ENCODE measurements around the gene ABCA7. TPM values are rescaled to one million over a fixed set of nuclear protein-coding genes. Genes with fewer than 3 reads are reported as not detected.

ABCA7 gene
- total RNA-seq = 19.9 TPM
- long read RNA-seq, partial matches to known transcripts = 39 of 47 reads
- long read RNA-seq, other reads (novel, unspliced or antisense) = 8 of 47 reads

DNA sequence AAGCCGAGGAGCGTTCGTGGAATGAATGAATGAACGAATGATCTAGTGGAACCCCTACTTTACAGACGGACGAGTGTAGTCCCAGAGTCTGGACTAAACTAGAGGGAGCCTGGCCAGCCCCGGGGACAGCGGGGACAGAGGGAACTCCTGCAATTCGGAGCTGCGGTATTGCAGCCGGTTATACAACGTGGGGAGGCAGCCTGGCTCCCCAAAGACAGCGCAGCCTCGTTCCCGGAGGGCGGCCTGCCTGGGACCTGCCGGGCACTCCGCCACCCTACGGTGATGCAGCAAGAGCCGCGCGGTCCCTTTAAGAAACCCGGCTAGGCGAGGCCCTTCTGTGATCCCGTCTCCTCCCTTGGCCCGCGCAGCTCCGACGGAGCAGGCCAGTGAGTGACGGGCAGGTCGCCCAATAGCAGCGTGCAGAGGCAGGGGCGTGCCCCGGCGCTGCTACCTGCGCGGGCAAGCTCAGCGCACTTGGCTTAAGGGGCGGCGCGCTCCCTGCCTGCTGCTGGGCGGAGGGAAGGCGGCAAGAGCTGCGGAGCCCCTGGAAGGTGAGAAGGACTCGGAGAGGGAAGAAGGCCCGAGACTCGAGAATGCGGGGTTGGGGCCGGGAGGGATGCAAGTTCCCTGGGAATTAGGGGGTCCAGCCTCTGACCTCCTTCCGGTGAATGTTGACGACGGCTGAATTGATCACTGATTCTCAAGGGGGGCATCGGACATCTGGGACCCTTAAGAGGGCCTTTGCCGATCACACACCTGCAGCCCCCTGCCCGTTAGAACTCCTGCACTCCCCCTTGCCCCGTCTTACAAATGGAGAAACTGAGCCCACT is at the start of gene ABCA7:
ABCA7 (plus strand) TSS at position 462 of the 830 bp plus-strand sequence. CDS start 1,255 bp downstream, outside the sequence.
- DNase-seq (ENCODE audit: low spot score) = peak; percentile 99

GRCh38 chr19:990119-990571 is 49.8 kb upstream of the ABCA7 start:
- no peak for DNase-seq (ENCODE audit: low spot score)

DNA sequence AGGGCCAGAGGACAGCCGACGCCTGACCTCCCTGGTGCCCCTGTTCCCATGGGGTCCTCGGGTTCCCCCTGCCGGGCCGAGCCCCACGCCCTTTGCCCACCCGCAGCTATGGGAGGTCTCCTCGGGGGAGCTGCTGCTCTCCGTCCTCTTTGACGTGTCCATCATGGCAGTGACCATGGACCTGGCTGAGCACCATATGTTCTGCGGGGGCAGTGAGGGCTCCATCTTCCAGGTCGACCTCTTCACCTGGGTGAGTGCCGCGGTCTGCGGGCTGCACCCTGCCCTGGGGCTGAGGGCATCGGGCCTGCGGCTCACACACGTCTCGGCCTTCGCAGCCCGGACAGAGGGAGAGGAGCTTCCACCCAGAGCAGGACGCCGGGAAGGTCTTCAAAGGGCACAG is 49.2 kb upstream of the ABCA7 start:
- no peak for DNase-seq (ENCODE audit: low spot score)

DNA sequence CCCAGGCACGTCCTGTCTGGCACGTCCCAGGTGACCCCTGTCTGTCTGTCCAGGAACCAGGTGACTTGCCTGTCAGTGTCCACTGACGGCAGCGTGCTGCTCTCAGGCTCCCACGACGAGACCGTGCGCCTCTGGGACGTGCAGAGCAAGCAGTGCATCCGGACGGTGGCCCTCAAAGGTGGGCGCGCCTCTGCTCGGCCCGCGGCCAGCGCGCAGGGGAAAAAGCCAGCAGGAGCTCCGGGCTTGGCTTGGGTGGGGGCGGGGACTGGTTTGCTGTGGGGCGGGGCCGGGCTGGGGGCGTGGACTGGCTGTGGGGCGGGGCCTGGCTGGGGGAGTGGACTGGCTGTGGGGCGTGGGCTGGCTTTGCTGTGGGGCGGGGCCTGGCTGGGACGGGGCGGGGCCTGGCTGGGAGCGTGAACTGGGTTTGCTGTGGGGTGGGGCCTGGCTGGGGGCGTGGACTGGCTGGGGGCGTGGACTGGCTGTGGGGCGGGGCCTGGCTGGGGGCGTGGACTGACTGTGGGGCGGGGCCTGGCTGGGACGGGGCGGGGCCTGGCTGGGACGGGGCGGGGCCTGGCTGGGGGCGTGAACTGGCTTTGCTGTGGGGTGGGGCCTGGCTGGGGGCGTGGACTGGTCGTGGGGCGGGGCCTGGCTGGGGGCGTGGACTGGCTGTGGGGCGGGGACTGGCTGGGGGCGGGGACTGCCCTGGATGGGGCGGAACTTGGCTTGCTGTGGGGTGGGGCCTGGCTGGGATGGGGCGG is 48.6 kb upstream of the ABCA7 start:
- DNase-seq (ENCODE audit: low spot score) = no peak

- no peak for DNase-seq (ENCODE audit: low spot score)
These were observed 47.8 kb upstream of the ABCA7 start for GRCh38 chr19:991932-992669.

DNA sequence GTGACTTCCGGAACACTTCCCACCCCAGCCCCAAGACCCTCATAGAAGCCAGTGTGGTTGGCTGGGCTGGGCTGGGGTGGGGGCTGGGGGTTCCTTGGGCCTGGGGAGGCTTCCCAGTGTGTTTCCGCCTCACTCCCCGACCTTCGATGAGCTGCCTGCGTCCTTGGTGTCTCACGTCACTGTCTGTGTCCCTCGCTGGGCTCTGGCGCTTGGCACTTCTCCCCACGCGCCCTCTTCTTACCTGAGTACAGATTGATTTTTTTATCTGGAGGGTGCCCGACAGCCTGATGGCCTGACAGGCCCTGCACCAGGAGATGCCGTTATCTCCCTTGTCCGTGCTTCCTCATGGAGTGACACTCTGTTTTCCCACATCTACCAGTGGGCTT is 47.2 kb upstream of the ABCA7 start:
- no peak for DNase-seq (ENCODE audit: low spot score)

DNA sequence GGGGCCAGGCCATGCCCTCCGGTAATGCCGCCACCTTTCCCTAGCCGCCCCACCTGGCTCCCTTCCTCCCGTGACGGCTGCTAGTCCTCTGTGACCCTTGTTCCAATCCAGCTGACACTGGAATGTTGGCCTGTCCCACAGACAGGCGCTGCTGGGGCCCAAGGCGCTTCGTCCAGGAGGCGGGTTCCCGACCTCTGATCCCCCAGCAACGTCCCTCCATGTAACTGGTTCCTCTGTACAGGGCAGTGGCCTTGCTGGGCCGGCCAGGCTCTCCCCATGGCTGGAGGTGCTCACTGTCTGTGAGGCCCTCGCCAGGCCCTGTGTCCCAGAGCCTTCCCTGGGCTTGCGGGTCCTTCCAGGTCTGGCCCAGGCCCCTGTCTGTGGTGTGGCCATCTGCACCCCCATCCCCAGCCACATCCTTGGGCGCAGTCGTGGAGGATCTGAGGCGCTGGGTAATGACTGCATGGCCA is 46.5 kb upstream of the ABCA7 start:
- DNase-seq (ENCODE audit: low spot score) = no peak

DNA sequence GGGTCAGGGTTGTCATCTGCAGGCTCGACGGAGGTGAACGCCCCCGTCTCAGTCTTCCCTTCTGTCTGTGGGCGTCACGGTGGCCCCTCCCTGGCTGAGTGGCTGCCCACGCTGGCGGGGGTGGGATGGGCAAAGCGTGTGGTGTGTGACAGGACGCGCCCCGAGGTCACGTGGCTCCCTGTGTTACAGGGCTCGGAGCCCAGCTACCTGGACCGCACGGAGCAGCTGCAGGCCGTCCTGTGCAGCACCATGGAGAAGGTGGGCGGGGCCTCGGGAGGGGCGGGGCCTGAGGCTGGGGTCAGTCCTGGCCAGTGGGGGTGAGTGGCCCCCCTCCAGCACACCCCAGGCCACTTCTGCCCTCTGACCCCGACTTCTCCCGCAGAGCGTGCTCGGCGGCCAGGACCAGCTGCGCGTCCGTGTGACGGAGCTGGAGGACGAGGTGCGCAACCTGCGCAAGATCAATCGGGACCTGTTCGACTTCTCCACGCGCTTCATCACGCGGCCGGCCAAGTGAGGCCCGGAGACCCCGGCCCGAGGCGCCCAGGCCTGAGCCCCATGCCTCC is 46.0 kb upstream of the ABCA7 start:
- no peak for DNase-seq (ENCODE audit: low spot score)

DNA sequence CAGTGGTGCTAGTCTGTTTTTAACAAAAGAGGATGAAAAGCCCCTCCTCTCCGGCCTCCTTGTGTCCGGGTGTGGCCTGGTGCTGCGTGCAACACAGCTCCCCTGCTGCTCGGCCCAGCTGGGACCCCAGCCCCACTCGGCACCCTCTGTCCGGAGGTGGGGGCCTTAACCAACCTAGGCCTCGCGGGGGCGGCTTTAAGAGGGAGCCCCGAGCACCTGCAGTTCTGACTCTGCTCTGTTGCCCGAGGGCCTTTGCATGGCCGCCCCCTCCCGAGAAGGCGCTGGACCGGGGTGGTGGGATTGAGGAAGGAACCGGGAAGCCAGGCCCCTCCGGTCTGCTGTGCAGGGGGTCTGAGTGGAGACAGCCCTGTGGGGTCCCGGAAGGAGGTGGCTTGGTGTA is 45.4 kb upstream of the ABCA7 start:
- DNase-seq (ENCODE audit: low spot score) = no peak

DNA sequence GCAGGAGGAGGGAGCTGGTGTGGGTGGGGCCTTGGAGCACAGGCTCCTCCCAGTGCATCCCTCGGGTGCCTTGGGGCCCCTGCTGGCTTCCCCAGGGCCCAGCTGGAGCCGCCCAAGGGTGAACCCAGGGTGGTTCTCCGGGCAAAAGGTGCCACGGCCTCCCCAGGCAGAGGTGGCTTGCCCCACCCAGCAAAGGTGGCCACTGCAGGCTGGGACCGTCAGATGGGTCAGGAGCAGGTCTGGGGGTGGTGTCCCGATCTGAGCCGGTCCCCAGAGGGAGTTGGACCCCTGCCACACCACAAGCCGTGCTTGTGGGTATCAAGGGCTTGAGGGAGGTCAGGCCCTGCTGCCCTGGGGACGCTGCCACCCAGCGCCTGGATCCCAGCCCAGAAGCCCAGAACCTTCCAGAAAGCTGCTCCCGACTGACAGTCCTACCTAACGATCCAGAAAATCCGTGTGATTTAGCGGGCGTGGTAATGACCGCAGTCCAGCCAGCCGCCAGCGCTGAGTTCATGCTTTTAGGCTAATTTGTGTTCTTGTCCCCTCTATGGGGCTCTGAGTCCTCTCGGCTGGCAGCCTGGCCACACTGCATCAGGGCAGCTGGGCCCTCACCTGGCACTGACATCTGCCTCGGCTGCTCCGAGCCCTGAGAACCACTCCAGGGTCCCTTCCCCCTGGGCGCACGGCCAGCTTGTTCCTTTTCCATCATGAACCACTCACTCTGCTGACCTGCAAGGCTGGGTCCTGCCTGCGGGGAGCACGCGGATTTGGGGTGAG is 44.7 kb upstream of the ABCA7 start:
- DNase-seq (ENCODE audit: low spot score) = no peak

GRCh38 chr19:996051-996838 is 43.7 kb upstream of the ABCA7 start:
- DNase-seq (ENCODE audit: low spot score) = no peak

DNA sequence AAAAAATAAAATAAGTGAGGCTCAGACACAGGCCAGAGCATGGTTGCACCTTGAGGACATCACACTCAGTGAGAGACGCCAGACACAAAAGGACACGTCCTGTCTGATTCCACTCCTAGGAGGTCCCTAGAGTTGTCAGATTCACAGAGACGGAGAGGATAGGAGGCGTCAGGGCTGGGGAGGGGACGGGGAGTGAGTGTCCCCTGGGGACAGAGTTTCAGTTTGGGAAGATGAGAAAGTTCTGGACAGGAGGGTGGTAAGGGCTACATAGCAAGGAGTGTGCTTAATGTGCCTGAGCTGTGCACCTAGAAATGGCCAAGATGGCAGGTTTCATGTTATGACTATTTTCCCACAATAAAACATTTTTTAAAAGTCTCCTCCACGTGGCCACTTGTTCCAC is 41.8 kb upstream of the ABCA7 start:
- DNase-seq (ENCODE audit: low spot score) = no peak

GRCh38 chr19:999379-999719 is 40.6 kb upstream of the ABCA7 start:
- DNase-seq (ENCODE audit: low spot score) = no peak

DNA sequence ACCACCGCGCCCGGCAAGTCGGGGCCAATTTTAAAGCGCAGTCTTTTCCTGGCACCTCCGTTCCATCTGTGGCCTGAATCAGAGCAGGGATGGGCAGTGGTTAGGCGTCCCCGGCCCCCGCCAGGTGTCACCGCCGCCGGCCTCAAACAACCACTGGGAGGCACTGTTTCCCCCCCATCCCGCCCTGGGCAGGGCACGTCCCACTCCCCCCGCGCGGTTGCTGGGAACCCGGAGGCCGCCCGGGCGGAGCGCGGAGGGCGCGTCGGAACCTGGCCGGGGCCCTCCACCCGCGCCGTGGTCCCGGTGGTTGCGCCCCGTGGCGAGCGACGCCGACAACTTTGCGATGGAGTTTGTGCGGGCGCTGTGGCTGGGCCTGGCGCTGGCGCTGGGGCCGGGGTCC is 39.8 kb upstream of the ABCA7 start, which contains the start of gene GRIN3B:
GRIN3B (plus strand) TSS at position 325 of the 400 bp plus-strand sequence; CDS start at position 344, 19 bp downstream.
- DNase-seq (ENCODE audit: low spot score) = no peak

DNA sequence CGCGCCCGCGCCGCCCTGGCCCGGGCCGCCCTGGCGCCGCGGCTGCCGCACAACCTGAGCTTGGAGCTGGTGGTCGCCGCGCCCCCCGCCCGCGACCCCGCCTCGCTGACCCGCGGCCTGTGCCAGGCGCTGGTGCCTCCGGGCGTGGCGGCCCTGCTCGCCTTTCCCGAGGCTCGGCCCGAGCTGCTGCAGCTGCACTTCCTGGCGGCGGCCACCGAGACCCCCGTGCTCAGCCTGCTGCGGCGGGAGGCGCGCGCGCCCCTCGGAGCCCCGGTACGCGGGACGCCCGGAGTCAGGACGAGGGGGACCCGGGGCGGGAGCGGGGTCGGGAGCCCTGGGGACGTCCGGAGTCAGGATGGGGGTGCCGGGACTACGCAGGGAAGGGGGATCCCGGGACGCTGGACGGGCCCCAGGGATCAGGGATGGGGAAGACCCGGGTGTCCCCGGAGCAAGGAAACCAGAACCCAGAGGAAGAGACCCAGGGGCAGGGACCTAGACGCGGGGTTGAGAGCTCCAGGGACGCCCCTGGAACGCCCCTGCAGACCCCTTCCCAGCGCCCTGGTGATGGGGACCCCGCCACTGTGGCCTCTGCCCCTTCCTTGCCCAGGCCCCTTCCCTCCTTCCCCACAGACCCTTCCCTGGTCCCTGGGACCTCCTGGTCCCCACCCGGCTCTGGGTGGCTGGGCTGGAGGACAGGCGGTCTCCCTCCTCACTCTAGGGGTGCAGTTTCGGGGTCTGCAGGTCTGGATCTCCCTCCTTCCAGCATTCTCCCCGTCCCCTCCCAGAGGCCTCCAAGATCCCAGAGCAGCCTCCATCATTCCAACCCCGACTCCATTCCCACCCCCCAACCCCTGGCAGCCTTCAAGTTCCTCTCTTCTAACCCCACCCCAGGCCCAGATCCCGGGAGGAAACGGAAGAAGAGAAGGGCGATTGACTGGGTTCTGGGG is 39.0 kb upstream of the ABCA7 start:
- no peak for DNase-seq (ENCODE audit: low spot score)

DNA sequence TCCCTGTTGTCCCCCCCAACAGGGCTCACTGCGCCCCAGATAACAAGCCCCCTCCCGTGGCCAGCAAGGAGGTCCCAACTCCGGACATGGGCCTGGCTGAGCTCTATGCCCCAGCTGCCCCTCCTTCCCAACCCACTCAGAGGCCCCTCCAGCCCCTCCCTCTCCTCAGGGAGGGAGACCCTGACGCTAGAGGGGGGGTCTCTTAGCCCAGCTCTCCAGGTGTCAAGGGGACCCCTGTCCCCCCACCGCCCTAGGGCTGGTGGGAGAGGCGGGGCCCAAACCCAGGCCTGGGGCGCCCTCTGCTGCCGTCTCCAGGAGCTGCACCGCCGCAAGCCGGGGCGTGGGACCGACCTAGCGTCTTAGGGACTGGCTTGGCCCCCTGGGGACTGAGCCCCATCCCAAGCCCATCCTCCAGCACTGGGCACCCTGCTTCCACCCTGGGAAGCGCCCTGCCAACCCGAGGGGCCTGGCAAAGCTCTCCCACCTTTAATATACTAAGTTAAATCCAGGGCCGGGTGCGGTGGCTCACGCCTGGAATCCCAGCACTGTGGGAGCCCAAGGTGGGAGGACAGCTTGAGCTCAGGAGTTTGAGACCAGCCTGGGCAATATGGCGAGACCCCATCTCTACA is 38.3 kb upstream of the ABCA7 start:
- DNase-seq (ENCODE audit: low spot score) = no peak

GRCh38 chr19:1002600-1002999 is 37.3 kb upstream of the ABCA7 start:
- DNase-seq (ENCODE audit: low spot score) = no peak

GRCh38 chr19:1003283-1003682 is 36.6 kb upstream of the ABCA7 start:
- no peak for DNase-seq (ENCODE audit: low spot score)

All from mesenteric fat pad (tissue), 1 donor.